ENCODE results near the gene DIRAS1.
"Not testable (repeated sequence)": the region's sequence is repeated elsewhere in the genome, so short reads cannot be mapped to it uniquely, and the experiment has no call there.

The DIRAS1 gene

GRCh38 chr19:2726160-2726855 lies 5.1 kb upstream of the DIRAS1 start:
- DNase-seq = no peak

DNA sequence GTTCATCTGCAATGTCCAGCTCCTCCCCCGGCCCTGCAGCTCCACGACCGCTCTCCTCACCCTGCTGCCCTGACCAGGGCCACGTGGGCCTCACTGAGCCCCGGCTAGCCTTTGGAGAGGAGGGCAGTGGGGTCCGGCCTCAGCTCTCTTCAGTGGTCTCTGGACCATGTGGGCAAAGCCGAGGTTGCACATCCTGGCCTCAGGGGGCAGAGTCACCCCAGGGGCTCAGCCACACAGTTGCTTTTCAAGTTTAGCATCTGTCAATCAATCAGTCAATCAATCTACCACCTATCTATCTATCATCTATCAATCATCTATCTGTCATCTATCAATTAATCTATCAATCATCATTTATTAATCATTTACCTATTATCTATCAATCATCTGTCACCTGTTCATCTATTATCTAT lies 3.0 kb upstream of the DIRAS1 start:
- no peak for DNase-seq

DNA sequence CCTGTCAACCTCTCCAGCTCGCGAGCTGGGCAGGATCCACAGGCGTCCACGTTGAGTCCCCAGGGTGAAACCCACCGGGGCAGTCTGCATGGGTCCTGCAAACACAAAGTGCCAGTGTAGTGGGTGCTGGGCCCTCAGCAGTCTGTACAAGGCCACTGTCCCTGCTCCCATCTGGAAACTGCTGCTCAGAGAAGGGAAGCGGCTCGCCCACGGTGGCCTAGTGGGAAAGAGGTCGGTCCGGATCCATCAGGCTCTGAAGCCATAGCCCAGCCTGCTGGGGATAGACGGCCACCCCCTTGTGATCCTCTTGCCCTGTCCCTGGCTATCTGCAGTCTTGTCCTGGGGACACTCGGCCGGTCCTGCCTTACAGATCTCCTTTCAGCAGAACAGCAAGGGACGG lies 2.6 kb upstream of the DIRAS1 start:
- DNase-seq = no peak

GRCh38 chr19:2723345-2723715 lies 2.2 kb upstream of the DIRAS1 start:
- DNase-seq = no peak

GRCh38 chr19:2722541-2723344 lies 1.6 kb upstream of the DIRAS1 start:
- no peak for DNase-seq

- DNase-seq = no peak
Measured at GRCh38 chr19:2721570-2722540, 683 bp upstream of the DIRAS1 start.

- DNase-seq = no peak
Measured at GRCh38 chr19:2719920-2720776, 1.0 kb downstream of the DIRAS1 start.

GRCh38 chr19:2719232-2719735 lies 1.9 kb downstream of the DIRAS1 start:
- DNase-seq = no peak

DNA sequence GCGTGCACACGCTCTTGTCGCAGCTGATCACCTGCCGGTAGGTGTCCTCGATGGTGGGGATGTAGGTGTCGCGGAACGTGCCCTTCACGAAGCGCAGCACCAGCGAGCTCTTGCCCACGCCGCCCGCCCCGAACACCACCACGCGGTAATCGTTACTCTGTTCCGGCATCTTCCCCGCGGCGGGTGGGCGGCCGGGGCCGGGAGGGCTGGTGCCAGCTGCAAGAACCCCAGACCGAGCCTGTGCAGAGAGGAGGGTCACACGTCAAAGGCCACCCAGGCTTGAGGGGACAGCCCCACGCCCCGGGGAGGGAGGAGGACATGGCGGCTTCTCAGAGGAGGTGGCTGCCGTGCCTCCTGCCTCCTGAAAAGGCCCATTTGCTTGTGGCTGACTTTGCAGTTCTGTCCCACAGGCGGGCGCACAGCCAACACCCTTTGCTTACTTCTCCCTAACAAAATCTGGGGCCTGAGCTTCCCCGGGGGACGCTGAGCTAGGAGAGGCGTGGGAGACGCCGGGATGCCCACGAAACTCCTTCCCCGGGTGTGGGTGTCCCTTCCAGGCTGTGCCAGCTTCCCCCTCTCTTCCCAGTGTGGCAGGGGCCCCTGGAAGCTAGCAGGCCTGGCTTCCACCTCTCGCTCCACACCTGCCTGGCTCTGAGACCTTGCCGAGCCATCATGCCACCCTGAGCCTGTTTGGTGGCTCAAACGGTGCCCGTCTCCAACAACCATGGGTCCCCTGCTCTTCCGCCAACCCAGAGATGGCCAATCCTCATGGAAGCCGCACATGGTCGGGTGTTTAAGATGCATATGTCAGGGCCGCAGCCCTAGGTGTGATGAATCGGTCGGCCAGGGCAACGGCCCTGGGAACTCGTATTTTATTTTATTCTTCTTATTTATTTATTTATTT lies 3.3 kb downstream of the DIRAS1 start:
- no peak for DNase-seq

DNA sequence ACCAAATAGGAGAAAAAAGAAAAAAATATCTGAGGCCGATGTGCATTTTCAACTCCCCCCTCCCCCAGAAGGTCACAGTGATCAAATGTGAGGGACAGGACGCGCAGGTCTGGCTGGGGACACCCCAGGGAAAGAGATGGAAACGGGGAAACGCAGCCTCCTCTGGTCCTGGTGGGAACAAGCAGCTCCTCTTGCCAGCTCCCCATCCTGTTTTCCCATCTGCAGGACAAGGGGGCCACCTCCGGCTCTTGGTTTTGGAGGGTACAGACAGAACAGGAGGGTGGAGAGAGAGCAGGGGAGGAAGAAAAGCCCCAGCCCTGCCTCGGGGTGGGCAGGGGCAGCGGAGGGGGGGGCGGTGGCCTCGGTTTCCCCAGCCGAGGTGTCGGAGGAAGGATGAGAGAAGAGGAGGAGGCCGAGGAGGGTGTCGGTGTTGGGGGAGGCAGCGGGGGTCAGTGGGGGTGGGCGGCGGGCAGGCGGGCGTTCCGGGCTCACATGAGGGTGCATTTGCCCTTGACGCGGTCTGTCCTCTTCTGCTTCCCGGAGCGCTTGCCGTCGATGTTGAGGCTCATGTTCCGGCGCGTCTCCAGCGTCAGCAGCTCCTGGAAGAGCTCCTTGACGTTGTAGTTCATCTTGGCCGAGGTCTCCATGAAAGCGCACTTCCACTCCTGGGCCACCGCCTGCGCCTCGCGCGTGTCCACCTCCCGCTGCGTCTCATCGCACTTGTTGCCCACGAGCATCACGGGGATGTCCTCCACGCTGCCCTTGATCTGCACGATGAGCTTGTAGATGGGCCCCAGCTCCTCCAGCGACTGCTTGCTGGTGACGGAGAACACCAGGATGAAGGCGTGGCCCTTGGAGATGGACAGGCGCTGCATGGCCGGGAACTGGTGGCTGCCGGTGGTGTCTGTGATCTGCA lies 4.2 kb downstream of the DIRAS1 start:
- no peak for DNase-seq

- no peak for DNase-seq
Measured at GRCh38 chr19:2716275-2716650, 4.9 kb downstream of the DIRAS1 start.

DNA sequence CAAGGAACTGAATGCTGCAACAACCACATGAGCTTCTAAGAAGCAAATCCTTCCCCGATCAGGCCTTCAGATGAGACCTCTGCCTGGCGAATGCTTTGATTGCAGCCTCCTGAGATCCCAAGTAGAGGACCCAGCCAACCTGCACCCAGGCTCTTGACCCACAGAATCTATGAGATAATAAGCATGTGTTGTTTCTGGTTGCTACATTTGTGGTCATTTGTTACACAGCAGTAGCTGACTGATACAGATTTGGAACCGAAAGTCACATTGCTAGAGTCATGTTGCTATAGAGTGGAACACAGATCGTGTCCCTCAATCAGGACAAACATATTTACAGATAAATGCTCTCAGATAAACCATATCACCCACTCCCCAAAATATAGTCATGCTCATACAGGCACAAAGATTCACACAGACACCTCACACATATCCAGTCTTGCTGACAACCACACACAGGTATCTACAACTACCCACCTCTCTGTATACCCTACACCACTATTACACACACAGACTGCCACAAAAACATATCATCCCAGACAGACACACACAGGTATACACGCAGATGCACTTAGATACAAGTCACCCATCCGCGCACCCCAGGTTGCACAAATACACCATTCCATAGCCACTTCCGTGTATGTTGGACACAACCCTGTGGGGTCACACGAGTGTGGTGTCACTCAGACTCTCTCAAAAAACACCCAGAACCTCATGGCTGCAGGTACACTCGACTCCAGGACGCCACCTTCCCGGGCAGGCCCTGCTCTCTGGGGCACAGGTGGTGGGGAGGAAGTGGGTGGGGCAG lies 5.5 kb downstream of the DIRAS1 start:
- DNase-seq = no peak

DNA sequence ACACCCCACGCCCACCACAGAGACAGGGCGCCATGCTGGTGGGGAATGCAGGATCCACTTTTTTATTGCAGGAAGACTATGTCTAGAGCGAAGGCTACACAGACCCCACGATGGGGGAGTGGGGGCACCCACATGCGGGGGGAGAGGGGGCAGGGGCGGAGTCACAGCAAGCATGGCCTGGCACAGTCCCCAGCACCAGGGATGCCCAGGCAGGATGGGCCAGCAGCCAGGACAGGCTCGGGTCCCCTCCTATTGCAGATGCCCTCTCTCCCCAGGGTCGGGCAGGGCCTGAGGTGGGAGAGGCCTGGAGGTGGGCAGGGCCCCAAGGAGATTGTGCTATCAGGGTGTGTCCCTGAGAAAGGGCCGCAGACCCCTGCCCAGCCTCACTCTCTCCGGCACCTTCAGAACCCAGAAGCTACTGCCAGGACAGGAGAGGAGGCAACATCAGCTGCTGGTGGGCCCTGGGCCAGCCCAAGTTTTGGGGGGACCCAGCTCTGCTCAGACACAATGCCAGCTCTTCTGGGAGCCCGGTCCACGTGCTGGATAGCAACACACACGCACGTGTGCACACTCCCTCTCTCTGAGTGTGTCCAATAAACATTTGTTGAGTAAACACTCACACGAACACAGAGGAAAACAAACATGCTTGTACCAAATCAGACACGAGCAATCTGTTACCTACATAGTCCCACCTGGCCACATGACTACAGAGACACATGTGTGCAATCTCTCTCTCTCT lies 6.5 kb downstream of the DIRAS1 start:
- DNase-seq = no peak

DNA sequence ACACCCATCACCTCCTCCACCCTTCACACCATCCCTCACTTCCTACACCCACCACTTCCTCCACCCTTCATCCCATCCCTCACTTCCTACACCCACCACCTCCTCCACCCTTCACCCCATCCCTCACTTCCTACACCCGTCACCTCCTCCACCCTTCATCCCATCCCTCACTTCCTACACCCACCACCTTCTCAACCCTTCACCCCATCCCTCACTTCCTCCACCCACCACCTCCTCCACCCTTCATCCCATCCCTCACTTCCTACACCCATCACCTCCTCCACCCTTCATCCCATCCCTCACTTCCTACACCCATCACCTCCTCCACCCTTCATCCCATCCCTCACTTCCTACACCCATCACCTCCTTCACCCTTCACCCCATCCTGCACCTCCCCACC lies 7.1 kb downstream of the DIRAS1 start:
- not testable (repeated sequence) for DNase-seq

DNA sequence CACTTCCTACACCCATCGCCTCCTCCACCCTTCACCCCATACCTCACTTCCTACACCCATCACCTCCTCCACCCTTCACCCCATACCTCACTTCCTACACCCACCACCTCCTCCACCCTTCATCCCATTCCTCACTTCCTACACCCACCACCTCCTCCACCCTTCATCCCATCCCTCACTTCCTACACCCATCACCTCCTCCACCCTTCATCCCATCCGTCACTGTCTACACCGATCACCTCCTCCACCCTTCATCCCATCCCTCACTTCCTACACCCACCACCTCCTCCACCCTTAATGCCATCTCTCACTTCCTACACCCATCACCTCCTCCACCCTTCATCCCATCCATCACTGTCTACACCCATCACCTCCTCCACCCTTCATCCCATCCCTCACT lies 8.0 kb downstream of the DIRAS1 start:
- not testable (repeated sequence) for DNase-seq

DNA sequence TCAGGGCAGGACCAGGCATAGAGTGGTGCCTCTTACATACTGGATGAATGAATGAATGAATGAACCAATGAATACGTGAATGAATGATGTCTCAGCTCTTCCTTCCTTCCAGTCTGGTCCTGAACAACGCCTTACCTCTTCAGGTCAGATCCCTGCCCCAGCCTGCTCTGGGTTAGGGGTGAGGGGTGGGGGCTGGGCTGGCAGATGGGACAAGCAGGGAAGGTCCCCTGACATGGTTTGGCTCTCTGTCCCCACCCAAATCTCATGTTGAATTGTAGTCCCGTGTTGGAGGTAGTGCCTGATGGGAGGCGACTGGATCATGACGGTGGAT lies 9.3 kb downstream of the DIRAS1 start:
- DNase-seq = no peak

GRCh38 chr19:2711172-2711874 lies 9.8 kb downstream of the DIRAS1 start:
- no peak for DNase-seq

DNA sequence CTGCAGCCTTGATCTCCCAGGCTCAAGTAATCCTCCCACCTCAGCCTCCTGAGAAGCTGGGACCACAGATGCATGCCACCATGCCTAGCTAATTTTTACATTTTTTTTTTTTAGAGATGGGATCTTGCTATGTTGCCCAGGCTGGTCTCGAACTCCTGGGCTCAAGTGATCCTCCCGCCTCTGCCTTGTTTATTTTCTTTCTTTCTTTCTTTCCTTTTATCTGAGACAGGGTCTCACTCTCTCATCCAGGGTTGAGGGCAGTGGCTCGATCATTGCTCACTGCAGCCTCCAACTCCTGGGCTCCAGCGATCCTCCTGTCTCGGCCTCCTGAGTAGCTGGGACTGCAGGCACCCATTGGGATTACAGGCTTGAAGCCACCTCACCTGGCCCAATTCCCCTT lies 14.9 kb downstream of the DIRAS1 start:
- DNase-seq = no peak
